Vagina (tissue), 2 donors: ENCODE results near the gene CABP1. TPM values are rescaled to one million over a fixed set of nuclear protein-coding genes. Genes with fewer than 3 reads are reported as not detected.

Source experiments
- DNase-seq, 2 donors: peaks; one replicate each; pipeline ENCODE4 v3.0.0-alpha.2; 2017; ENCODE audit errors: extremely low spot score in 2 of 2
- H3K27ac ChIP-seq: fragments of 200-600 bp; sonication (generic); one replicate; pipeline ENCODE4 v1.5.1; 2019
- H3K27me3 ChIP-seq: fragments of 200-600 bp; sonication (generic); one replicate; pipeline ENCODE4 v1.5.1; 2019
- H3K36me3 ChIP-seq, 2 donors: fragments of 200-600 bp; sonication (generic); one replicate each; pipeline ENCODE4 v1.5.1; 2017 to 2019
- H3K4me1 ChIP-seq: fragments of 200-600 bp; sonication (generic); one replicate; pipeline ENCODE4 v1.5.1; 2019
- H3K4me3 ChIP-seq, 2 donors: fragments of 200-600 bp; sonication (generic); 1 replicate in 1 of 2; 2 replicates in 1 of 2; pipeline ENCODE4 v1.5.1; 2016 to 2019
- H3K9me3 ChIP-seq: fragments of 200-600 bp; sonication (generic); one replicate; pipeline ENCODE4 v1.5.1; 2019
- POLR2A ChIP-seq, 2 donors: fragments of 450-650 bp; IDR thresholded peaks; one replicate each; pipeline ENCODE4 v1.6.1; 2017; ENCODE audit warnings: antibody characterized with exemption in 2 of 2, mild to moderate bottlenecking in 2 of 2, moderate library complexity in 2 of 2
- POLR2AphosphoS5 ChIP-seq, 2 donors: sonication (generic); formaldehyde crosslinking; IDR thresholded peaks; one replicate each; pipeline ENCODE4 v1.9.0; 2017; ENCODE audit warnings: antibody characterized with exemption in 2 of 2, mild to moderate bottlenecking in 2 of 2, low read depth in 1 of 2; ENCODE audit not compliant: insufficient read depth in 1 of 2
- intact Hi-C: fragments of 100-400 bp; cut with DNase I; formaldehyde crosslinking; loops from one replicate; pipeline ENCODE4 v1.15.1; 2023
- total RNA-seq: library from RNA; depleted of rRNA; stranded (reverse); fragments of >200 nt; gene quantifications from one replicate; pipeline ENCODE4 v1.2.3, GENCODE V29; 2016
- TF ChIP-seq, protein P1 (sequence below), 3 experiments: fragments of 450-650 bp in 2 of 3; fragments of 200-600 bp in 1 of 3; sonication (generic) in 1 of 3; IDR thresholded peaks; one replicate each; pipeline ENCODE4 v1.5.1; 2017 to 2019; ENCODE audit warnings: antibody characterized with exemption in 3 of 3, mild to moderate bottlenecking in 2 of 3, moderate library complexity in 2 of 3

CABP1 gene
- total RNA-seq, 1 donor from 2014 or later = 0.49 TPM

DNA sequence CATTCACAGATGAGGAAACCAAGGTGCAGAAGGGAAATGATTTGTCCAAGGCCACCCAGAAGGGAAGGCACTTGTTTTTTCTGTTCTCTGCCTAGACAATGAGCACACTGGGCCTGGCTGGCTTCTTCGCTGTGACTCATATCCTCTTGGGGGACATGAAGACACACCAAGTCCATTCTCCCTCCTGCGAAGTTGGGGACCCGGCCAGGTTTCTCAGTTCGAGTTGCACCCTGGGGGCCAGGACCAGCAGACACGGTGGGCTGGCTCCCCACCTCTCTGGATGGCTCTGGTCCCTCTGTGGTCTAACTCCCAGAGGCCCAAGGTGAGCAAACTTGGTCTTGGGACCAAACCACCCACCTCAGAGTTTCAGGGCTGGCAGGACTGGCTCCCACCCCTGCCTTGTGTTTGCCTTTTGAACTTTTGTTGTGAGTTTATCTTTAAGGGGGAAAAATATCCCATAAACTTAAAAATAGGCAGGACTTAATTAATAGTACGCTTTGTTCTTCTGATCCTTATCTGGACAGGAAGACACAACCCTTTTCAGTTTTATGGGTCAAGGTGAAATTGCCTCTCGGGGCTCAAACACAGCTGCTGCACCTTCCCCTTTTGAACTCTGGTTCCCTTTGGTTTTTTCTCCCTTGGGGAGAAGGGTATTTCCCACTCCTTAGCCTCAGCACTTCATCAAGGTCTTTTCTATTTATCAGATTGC lies 37.5 kb downstream of the CABP1 start:
- TF ChIP-seq POLR2AphosphoS5 (IDR thresholded peaks at IDR 0.05; ENCODE audit: insufficient read depth in 1 of 2, low read depth in 1 of 2) = peak in 1 of 2 donors; percentile 44
- no peak for TF ChIP-seq POLR2A (IDR thresholded peaks at IDR 0.05)
- Histone ChIP-seq H3K36me3 (no peaks in the 10 kb centered on the region), H3K27me3 (no peaks in the 10 kb centered on the region), H3K27ac (peak overlapping the region; percentile 29), H3K4me1 (no peaks in the 10 kb centered on the region), H3K9me3 (no peaks in the 10 kb centered on the region), H3K4me3 (no peak overlapping the region)
- no peak for DNase-seq
- intact Hi-C loops = no loop called here

DNA sequence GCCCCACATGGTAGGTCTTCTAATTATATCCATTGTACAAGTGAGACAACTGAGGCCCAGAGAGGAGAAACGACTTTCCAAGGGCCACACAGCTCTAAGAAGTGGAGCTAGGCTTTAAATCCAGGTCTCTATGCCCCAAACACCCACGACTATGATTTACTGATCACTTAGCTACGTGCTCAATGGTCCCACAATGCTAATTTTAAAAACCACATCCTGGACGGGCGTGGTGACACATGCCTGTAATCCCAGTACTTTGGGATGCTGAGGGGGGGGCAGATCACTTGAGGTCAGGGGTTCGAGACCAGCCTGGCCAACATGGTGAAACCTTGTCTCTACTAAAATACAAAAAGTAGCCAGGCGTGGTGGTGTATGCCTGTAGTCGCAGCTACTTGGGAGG lies 38.1 kb downstream of the CABP1 start:
- no peak overlapping the region for H3K27ac ChIP-seq

DNA sequence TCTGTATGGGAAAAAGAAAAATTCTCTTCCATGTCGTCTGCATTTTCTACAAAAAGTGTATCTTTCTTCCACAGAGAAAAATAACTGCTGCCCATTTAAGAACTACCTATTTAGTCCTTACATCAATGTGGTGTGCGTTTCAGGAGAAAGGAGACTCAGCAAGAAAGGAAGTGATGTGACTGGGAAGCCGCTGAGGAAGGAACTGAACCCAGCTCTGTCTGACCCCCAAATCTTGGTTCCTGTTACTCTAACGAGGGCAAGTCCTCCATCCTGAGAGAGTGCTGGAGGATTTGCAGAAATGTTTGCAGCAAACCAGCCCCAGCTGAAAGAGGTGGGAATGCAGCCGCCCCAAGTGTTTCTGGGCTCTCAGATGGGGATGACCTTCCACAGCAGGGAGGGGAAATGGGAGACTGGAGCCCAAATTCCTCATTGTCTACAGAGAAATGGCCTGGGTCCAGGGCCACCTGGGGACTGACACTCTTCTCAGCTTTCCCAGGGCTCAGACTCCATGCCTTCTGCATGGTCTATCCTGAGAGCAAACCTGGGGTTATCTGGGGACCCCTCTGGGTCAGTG lies 39.8 kb downstream of the CABP1 start:
- TF ChIP-seq POLR2AphosphoS5 (IDR thresholded peaks at IDR 0.05; ENCODE audit: insufficient read depth in 1 of 2, low read depth in 1 of 2) (no peak), POLR2A (IDR thresholded peaks at IDR 0.05) (no peak)
- TF ChIP-seq, protein P1, sequence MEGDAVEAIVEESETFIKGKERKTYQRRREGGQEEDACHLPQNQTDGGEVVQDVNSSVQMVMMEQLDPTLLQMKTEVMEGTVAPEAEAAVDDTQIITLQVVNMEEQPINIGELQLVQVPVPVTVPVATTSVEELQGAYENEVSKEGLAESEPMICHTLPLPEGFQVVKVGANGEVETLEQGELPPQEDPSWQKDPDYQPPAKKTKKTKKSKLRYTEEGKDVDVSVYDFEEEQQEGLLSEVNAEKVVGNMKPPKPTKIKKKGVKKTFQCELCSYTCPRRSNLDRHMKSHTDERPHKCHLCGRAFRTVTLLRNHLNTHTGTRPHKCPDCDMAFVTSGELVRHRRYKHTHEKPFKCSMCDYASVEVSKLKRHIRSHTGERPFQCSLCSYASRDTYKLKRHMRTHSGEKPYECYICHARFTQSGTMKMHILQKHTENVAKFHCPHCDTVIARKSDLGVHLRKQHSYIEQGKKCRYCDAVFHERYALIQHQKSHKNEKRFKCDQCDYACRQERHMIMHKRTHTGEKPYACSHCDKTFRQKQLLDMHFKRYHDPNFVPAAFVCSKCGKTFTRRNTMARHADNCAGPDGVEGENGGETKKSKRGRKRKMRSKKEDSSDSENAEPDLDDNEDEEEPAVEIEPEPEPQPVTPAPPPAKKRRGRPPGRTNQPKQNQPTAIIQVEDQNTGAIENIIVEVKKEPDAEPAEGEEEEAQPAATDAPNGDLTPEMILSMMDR (IDR thresholded peaks at IDR 0.05) = no peak
- no peaks in the 10 kb centered on the region for H3K27me3 ChIP-seq
- no peaks in the 10 kb centered on the region for H3K9me3 ChIP-seq
- no peaks in the 10 kb centered on the region for H3K4me1 ChIP-seq
- no peak overlapping the region for H3K27ac ChIP-seq
- intact Hi-C loops = no loop called here
- H3K36me3 ChIP-seq = no peaks in the 10 kb centered on the region
- no peak for DNase-seq
- H3K4me3 ChIP-seq = no peak overlapping the region

More for the DNA sequence above, 38.1 kb downstream of the CABP1 start:
- no peaks in the 10 kb centered on the region for H3K9me3 ChIP-seq
- TF ChIP-seq, protein P1 (IDR thresholded peaks at IDR 0.05) = no peak
- TF ChIP-seq POLR2AphosphoS5 (IDR thresholded peaks at IDR 0.05; ENCODE audit: insufficient read depth in 1 of 2, low read depth in 1 of 2) = no peak
- TF ChIP-seq POLR2A (IDR thresholded peaks at IDR 0.05) = no peak
- no peaks in the 10 kb centered on the region for H3K36me3 ChIP-seq
- H3K4me1 ChIP-seq = no peaks in the 10 kb centered on the region
- no peak overlapping the region for H3K4me3 ChIP-seq
- no peak for DNase-seq
- intact Hi-C loops = no loop called here
- H3K27me3 ChIP-seq = no peaks in the 10 kb centered on the region

DNA sequence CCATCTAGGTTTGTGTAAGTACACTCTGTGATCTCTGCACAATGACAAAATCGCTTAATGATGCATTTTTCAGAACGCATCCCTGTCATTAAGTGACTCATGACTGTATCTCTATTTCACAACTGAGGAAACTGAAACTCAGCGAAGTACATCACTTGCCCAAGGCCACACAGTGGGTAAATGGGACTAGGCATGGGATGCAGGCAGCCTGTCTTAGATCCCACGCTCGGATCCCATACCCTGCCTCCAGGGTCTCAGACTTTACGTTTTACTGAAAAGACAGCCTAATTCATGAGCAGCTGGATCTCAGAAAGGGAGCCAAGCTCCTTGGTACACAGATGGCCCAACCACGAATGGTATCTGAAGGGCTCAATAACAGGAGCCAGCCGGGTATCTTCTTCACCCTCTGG lies 44.1 kb downstream of the CABP1 start:
- no peaks in the 10 kb centered on the region for H3K9me3 ChIP-seq
- intact Hi-C loops = no loop called here
- no peak overlapping the region for H3K27ac ChIP-seq

DNA sequence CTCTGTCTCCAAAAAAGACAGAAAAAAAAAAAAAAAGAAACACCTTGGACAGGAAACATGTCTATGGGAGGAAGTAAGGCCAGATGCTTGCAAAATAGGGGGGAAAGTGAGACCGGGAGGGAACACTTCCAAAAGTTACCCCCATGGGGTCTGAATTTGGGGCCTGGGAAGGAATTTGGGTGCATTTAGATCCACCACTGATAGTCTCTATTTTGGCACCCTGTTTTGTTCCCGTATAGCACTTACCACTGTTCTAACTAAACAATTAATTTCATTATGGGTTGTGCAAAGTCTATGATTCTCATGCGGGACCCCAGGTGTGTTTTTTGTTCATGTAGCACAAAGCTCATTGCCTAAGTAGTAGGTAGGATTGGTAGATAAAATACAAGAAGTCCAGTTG lies 45.1 kb downstream of the CABP1 start:
- H3K27me3 ChIP-seq = no peaks in the 10 kb centered on the region
- intact Hi-C loops = no loop called here
- peak overlapping the region; percentile 92 for H3K27ac ChIP-seq
- DNase-seq = no peak
- H3K4me1 ChIP-seq = peaks cover 35% of the 10 kb centered on the region
- H3K9me3 ChIP-seq = no peaks in the 10 kb centered on the region
- H3K36me3 ChIP-seq = no peaks in the 10 kb centered on the region
- TF ChIP-seq, protein P1 (IDR thresholded peaks at IDR 0.05) = no peak
- TF ChIP-seq POLR2AphosphoS5 (IDR thresholded peaks at IDR 0.05; ENCODE audit: insufficient read depth in 1 of 2, low read depth in 1 of 2) = no peak
- no peak for TF ChIP-seq POLR2A (IDR thresholded peaks at IDR 0.05)
- peak overlapping the region in 1 of 2 donors; percentile 77 for H3K4me3 ChIP-seq

More for the DNA sequence above, 44.1 kb downstream of the CABP1 start:
- no peak for TF ChIP-seq POLR2A (IDR thresholded peaks at IDR 0.05)
- TF ChIP-seq, protein P1 (IDR thresholded peaks at IDR 0.05) = no peak
- peak in 1 of 2 donors; percentile 72 for TF ChIP-seq POLR2AphosphoS5 (IDR thresholded peaks at IDR 0.05; ENCODE audit: insufficient read depth in 1 of 2, low read depth in 1 of 2)
- DNase-seq = no peak
- no peak overlapping the region for H3K4me3 ChIP-seq
- no peaks in the 10 kb centered on the region for H3K36me3 ChIP-seq
- H3K4me1 ChIP-seq = peaks cover 27% of the 10 kb centered on the region
- no peaks in the 10 kb centered on the region for H3K27me3 ChIP-seq
